Endothelial cell of umbilical vein (primary cell): ENCODE data around the gene PTF1A. TPM values are rescaled to one million over a fixed set of nuclear protein-coding genes. Genes with fewer than 3 reads are reported as not detected.
"Not testable (repeated sequence)": the region's sequence is repeated elsewhere in the genome, so short reads cannot be mapped to it uniquely, and the experiment has no call there.

ENCODE experiments used
- BruUV-seq: library from RNA; stranded (reverse); fragments of 400-500 nt; replicated peaks from 2 replicates; lab custom pipeline; 2021; lab: Mats Ljungman, UMichigan
- CTCF ChIA-PET: fragments of 300-600, 350-600 bp; sonication (Branson Sonifier 250); formaldehyde crosslinking; loops from one replicate; lab custom pipeline; 2021; ENCODE audit warnings: antibody characterized with exemption, inconsistent platforms; lab: Charles Lee
- POLR2A ChIA-PET: fragments of 300-600, 350-600 bp; sonication (Branson Sonifier 250); formaldehyde crosslinking; loops from one replicate; lab custom pipeline; 2021; ENCODE audit warnings: antibody characterized with exemption, inconsistent platforms; lab: Charles Lee
- DNase-seq: peaks from one replicate; pipeline ENCODE4 v3.0.0-alpha.2; 2011; ENCODE audit warnings: low read depth, low spot score
- FAIRE-seq: peaks from 2 replicates; lab custom pipeline; 2011; peaks lifted over from hg19 to GRCh38; lab: Jason Lieb, UNC
- H2AFZ ChIP-seq: 2 replicates; pipeline ENCODE4 v1.6.0; 2012; ENCODE audit warnings: low read depth, low read length, control low read depth, inconsistent platforms
- H3K27ac ChIP-seq: 2 replicates; pipeline ENCODE4 v1.5.1; 2011; ENCODE audit warnings: low read depth, mild to moderate bottlenecking, control low read depth, low read length, moderate library complexity; ENCODE audit not compliant: insufficient read depth
- H3K27me3 ChIP-seq, 2 experiments: 2 replicates each; pipeline versions ENCODE4 v1.6.0 to v1.6.1; 2011; ENCODE audit warnings: low read length in 2 of 2, mixed read lengths in 1 of 2; ENCODE audit not compliant: control insufficient read depth in 2 of 2, insufficient read depth in 2 of 2
- H3K36me3 ChIP-seq, 2 experiments: 2 replicates in 1 of 2; 3 replicates in 1 of 2; pipeline ENCODE4 v1.5.1; 2011; ENCODE audit warnings: low read length in 2 of 2, mild to moderate bottlenecking in 1 of 2, moderate library complexity in 1 of 2; ENCODE audit not compliant: control insufficient read depth in 2 of 2, insufficient read depth in 2 of 2; ENCODE audit errors: extremely low read depth in 1 of 2
- H3K4me1 ChIP-seq: 3 replicates; pipeline ENCODE4 v1.5.1; 2011; ENCODE audit warnings: mild to moderate bottlenecking, low read length; ENCODE audit not compliant: control insufficient read depth, insufficient read depth; ENCODE audit errors: extremely low read depth
- H3K4me2 ChIP-seq: 2 replicates; pipeline ENCODE4 v1.6.1; 2011; ENCODE audit warnings: low read length, control low read depth, mixed read lengths; ENCODE audit not compliant: insufficient read depth
- H3K4me3 ChIP-seq, 3 experiments: fragments of 200-600 bp in 1 of 3; sonication (generic), shearing (Covaris generic) in 1 of 3; replicated peaks in 1 of 3; 2 replicates each; pipeline ENCODE4 v1.5.1; 2011 to 2016; ENCODE audit warnings: control low read depth in 3 of 3, low read length in 3 of 3, mild to moderate bottlenecking in 2 of 3, inconsistent platforms in 1 of 3, low read depth in 1 of 3, moderate library complexity in 1 of 3; ENCODE audit not compliant: insufficient read depth in 1 of 3
- H3K79me2 ChIP-seq: 2 replicates; pipeline ENCODE4 v1.6.0; 2012; ENCODE audit warnings: low read length, inconsistent platforms; ENCODE audit not compliant: control insufficient read depth, insufficient read depth
- H3K9ac ChIP-seq: replicated peaks from 2 replicates; pipeline ENCODE3; 2011; ENCODE audit warnings: low read length, control low read depth; ENCODE audit not compliant: insufficient read depth; ENCODE audit errors: extremely low read depth
- H3K9me1 ChIP-seq: replicated peaks from 3 replicates; pipeline ENCODE4 v1.6.0; 2011; ENCODE audit warnings: mild to moderate bottlenecking, low read length; ENCODE audit not compliant: control insufficient read depth, insufficient read depth; ENCODE audit errors: extremely low read depth
- H3K9me3 ChIP-seq: replicated peaks from 2 replicates; pipeline ENCODE4 v1.5.1; 2012; ENCODE audit warnings: low read length, inconsistent platforms; ENCODE audit not compliant: control insufficient read depth, insufficient read depth
- H4K20me1 ChIP-seq: replicated peaks from 2 replicates; pipeline ENCODE3; 2011; ENCODE audit warnings: mild to moderate bottlenecking, low read length; ENCODE audit not compliant: control insufficient read depth, insufficient read depth; ENCODE audit errors: extremely low read depth
- EZH2 ChIP-seq: IDR thresholded peaks from 2 replicates; pipeline ENCODE4 v1.6.1; 2012; ENCODE audit warnings: borderline replicate concordance, low read depth, mild to moderate bottlenecking, moderate library complexity, low read length, inconsistent platforms; ENCODE audit not compliant: severe bottlenecking
- FOS ChIP-seq: IDR thresholded peaks from 2 replicates; pipeline ENCODE4 v1.6.1; 2011; ENCODE audit warnings: mild to moderate bottlenecking, low read length, moderate library complexity, borderline replicate concordance; ENCODE audit not compliant: insufficient read depth
- GATA2 ChIP-seq: IDR thresholded peaks from 2 replicates; pipeline ENCODE4 v1.7.0; 2011; ENCODE audit warnings: low read depth, mild to moderate bottlenecking, moderate library complexity, mixed read lengths, low read length; ENCODE audit not compliant: insufficient read length, insufficient read depth
- JUN ChIP-seq: IDR thresholded peaks from 2 replicates; pipeline ENCODE4 v1.6.1; 2011; ENCODE audit warnings: borderline replicate concordance, low read depth; ENCODE audit not compliant: insufficient read length, insufficient read depth
- MYC ChIP-seq: IDR thresholded peaks from one replicate; pipeline ENCODE4 v1.6.1; 2011; ENCODE audit warnings: mild to moderate bottlenecking, low read depth, low read length
- POLR2A ChIP-seq: IDR thresholded peaks from 2 replicates; pipeline ENCODE4 v1.6.1; 2012; ENCODE audit warnings: low read depth, mild to moderate bottlenecking, control low read depth, low read length
- POLR2AphosphoS5 ChIP-seq: IDR thresholded peaks from 2 replicates; pipeline ENCODE4 v1.6.1; 2012; ENCODE audit warnings: low read depth, mild to moderate bottlenecking, control low read depth, low read length, moderate library complexity; ENCODE audit not compliant: insufficient read depth
- dilution Hi-C: fragments of 300-500 bp; cut with MboI; formaldehyde crosslinking; loops from one replicate; pipeline ENCODE4 v1.15.0; 2019; ENCODE audit warnings: low sequenced_read_pairs; ENCODE audit not compliant: extremely low pct_ligation_motif_present
- intact Hi-C: fragments of 100-400 bp; cut with micrococcal nuclease; formaldehyde crosslinking; loops from one replicate; pipeline ENCODE4 v1.10.0; 2022
- polyA plus RNA-seq, 4 experiments: library from polyadenylated mRNA; depleted of rRNA in 3 of 4; stranded (reverse) in 3 of 4; unstranded in 1 of 4; fragments of >200 nt; gene quantifications; 2 replicates each; pipeline versions ENCODE4 v1.2.1 to v1.2.3, GENCODE V29; 2011 to 2012; ENCODE audit warnings: missing spikeins in 1 of 4
- total RNA-seq: library from RNA; stranded (reverse); gene quantifications from 2 replicates; pipeline ENCODE4 v1.2.3, GENCODE V29; 2021
- TF ChIP-seq, protein P1 (sequence below), 2 donors: IDR thresholded peaks; 1 replicate in 1 of 2; 2 replicates in 1 of 2; pipeline ENCODE4 v1.5.1; 2011; ENCODE audit warnings: low read length in 2 of 2, mild to moderate bottlenecking in 2 of 2, moderate library complexity in 2 of 2, control low read depth in 1 of 2, inconsistent platforms in 1 of 2, low read depth in 1 of 2; ENCODE audit not compliant: insufficient read depth in 1 of 2; ENCODE audit errors: extremely low read depth in 1 of 2
- TF ChIP-seq, protein P2 (sequence below): IDR thresholded peaks from 2 replicates; pipeline ENCODE4 v1.6.1; 2011; ENCODE audit not compliant: insufficient read depth, insufficient read length

Gene PTF1A
- total and polyA plus RNA-seq, 2 donors (not counting 3 experiments of a cell fraction or from before 2014, with no cell fraction given): not detected

DNA sequence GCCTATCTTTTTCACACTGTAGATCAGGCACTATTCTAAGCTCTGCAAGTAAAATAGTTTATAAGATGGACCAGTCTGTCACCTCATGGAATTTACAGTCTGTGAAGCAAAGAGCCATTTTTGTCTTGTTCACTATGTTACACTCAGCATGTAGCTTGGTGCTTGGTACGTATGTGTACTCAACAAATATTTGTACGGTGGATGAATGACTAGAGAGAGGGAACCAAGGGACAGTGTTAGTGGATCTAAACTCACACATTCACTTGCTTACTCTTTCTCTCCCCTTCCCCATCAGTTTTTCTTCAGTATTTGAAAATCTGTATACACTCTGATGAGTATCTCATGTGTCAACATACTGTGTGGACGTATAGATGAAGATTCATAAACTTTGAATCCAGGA is 45.9 kb downstream of the PTF1A start:
- Histone ChIP-seq H3K36me3 (no peaks in the 10 kb centered on the region), H2AFZ (no peak overlapping the region), H4K20me1 (no peaks in the 10 kb centered on the region), H3K9me3 (peaks cover 2% of the 10 kb centered on the region), H3K27me3 (no peaks in the 10 kb centered on the region), H3K4me2 (no peak overlapping the region), H3K79me2 (no peaks in the 10 kb centered on the region), H3K4me1 (no peaks in the 10 kb centered on the region), H3K9ac (no peak overlapping the region), H3K4me3 (no peak overlapping the region), H3K27ac (no peak overlapping the region), H3K9me1 (no peaks in the 10 kb centered on the region)
- DNase-seq (no peak), FAIRE-seq (no peak)
- BruUV-seq: no TSS peak
- POLR2A ChIA-PET: no interaction called here
- dilution Hi-C loops: no loop called here
- TF ChIP-seq, protein P1, sequence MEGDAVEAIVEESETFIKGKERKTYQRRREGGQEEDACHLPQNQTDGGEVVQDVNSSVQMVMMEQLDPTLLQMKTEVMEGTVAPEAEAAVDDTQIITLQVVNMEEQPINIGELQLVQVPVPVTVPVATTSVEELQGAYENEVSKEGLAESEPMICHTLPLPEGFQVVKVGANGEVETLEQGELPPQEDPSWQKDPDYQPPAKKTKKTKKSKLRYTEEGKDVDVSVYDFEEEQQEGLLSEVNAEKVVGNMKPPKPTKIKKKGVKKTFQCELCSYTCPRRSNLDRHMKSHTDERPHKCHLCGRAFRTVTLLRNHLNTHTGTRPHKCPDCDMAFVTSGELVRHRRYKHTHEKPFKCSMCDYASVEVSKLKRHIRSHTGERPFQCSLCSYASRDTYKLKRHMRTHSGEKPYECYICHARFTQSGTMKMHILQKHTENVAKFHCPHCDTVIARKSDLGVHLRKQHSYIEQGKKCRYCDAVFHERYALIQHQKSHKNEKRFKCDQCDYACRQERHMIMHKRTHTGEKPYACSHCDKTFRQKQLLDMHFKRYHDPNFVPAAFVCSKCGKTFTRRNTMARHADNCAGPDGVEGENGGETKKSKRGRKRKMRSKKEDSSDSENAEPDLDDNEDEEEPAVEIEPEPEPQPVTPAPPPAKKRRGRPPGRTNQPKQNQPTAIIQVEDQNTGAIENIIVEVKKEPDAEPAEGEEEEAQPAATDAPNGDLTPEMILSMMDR (IDR thresholded peaks at IDR 0.05; ENCODE audit: extremely low read depth in 1 of 2, insufficient read depth in 1 of 2, low read depth in 1 of 2, low read length in 2 of 2): no peak
- TF ChIP-seq POLR2AphosphoS5 (no peak), POLR2A (no peak), FOS (no peak), MYC (no peak), EZH2 (no peak), JUN (no peak), GATA2 (no peak)
- TF ChIP-seq, protein P2, sequence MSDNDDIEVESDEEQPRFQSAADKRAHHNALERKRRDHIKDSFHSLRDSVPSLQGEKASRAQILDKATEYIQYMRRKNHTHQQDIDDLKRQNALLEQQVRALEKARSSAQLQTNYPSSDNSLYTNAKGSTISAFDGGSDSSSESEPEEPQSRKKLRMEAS: no peak
- intact Hi-C loops: no loop called here
- CTCF ChIA-PET: no interaction called here

DNA sequence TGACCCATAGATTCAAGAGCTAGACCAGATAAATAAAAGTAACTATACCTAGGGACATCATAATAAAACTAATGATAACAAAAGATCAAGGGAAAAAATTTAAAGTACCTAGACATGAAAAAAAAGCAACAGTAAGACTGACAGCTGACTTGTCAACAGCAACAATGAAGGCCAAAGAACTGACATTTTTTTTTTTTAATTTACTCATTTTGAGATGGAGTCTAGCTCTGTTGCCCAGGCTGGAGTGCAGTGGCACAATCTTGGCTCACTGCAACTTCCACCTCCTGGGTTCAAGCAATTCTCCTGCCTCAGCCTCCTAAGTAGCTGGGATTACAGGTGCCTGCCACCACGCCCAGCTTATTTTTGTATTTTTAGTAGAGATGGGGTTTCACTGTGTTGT is 49.7 kb downstream of the PTF1A start:
- FAIRE-seq, H3K36me3 ChIP-seq, H3K4me3 ChIP-seq, H3K9me1 ChIP-seq, DNase-seq, H3K79me2 ChIP-seq, H3K4me2 ChIP-seq, H2AFZ ChIP-seq, H3K27me3 ChIP-seq, H3K4me1 ChIP-seq, intact Hi-C loops, dilution Hi-C loops, H3K9ac ChIP-seq, H3K9me3 ChIP-seq, H4K20me1 ChIP-seq, BruUV-seq, POLR2A ChIA-PET, H3K27ac ChIP-seq: not testable (repeated sequence)
- CTCF ChIA-PET: interaction anchor here (1.1 kb wide), 1 partner anchor 52 kb away, joined by 3 read pairs; no protein-coding TSS in a partner anchor
